ENCODE results near the gene GGA2.

Gene GGA2

DNA sequence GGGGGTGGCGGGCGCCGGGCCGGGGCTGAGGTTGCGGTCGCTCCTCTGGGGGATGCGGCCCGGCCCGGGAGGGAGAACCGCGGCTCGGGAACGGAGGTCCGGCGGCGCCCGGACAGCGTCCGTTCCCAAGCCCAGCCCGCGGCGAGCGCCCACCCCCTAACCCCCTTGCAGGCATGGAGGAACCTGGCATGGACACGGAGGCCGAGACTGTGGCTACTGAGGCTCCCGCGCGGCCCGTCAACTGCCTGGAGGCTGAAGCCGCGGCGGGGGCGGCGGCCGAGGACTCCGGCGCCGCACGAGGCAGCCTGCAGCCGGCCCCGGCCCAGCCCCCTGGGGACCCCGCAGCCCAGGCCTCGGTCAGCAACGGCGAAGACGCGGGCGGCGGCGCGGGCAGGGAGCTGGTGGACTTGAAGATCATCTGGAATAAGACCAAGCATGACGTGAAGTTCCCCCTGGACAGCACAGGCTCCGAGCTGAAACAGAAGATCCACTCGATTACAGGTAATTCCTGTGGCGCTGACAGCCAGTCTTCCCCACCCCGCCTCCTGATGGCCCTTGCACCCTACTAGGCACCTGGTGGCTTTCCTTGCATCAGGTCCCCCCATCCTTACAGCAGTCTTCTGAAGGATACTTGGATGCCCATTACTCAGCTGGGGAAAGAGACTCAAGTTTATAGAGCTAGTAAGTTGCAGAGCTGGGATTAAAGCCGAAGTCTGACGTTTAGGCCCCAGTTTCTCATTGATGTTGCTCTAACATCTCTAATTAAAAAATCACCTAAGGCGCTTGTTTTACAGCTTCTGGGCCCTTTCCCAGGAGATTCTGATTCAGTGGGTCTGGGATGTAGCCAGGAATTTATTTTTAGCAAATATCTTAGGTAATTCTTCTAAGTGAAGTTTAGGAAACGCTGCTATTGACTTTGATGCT lies 47.7 kb upstream of the GGA2 start (continued):
- TF ChIP-seq ZNF148 (tag by site-specific recombination; IDR thresholded peaks at IDR 0.05; ENCODE audit: borderline replicate concordance) (no peak), ZSCAN16 (tag by site-specific recombination; IDR thresholded peaks at IDR 0.05) (no peak), ZNF596 (tag by site-specific recombination; IDR thresholded peaks at IDR 0.05) (0 out of 2 replicates have a peak, but pooled peaks have one; percentile 8), INSM2 (tag by site-specific recombination; IDR thresholded peaks at IDR 0.05) (no peak), ZFP3 (tag by site-specific recombination; IDR thresholded peaks at IDR 0.05; ENCODE audit: low read depth) (no peak), REPIN1 (tag by site-specific recombination; IDR thresholded peaks at IDR 0.05; ENCODE audit: low read depth) (no peak), ZBTB7A (tag by site-specific recombination; IDR thresholded peaks at IDR 0.05; ENCODE audit: low read depth) (no peak), ZNF416 (tag by site-specific recombination; IDR thresholded peaks at IDR 0.05) (no peak), ZNF621 (tag by site-specific recombination; IDR thresholded peaks at IDR 0.05) (no peak), ZNF549 (tag by site-specific recombination; IDR thresholded peaks at IDR 0.05) (0 out of 2 replicates have a peak, but pooled peaks have one; percentile 9), ZFP69B (tag by site-specific recombination; IDR thresholded peaks at IDR 0.05) (no peak), ZNF677 (tag by site-specific recombination; IDR thresholded peaks at IDR 0.05) (0 out of 2 replicates have a peak, but pooled peaks have one; percentile 24)
- TF ChIP-seq, protein P1, sequence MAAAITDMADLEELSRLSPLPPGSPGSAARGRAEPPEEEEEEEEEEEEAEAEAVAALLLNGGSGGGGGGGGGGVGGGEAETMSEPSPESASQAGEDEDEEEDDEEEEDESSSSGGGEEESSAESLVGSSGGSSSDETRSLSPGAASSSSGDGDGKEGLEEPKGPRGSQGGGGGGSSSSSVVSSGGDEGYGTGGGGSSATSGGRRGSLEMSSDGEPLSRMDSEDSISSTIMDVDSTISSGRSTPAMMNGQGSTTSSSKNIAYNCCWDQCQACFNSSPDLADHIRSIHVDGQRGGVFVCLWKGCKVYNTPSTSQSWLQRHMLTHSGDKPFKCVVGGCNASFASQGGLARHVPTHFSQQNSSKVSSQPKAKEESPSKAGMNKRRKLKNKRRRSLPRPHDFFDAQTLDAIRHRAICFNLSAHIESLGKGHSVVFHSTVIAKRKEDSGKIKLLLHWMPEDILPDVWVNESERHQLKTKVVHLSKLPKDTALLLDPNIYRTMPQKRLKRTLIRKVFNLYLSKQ (tag by site-specific recombination; IDR thresholded peaks at IDR 0.05; ENCODE audit: borderline replicate concordance): no peak
- TF ChIP-seq, protein P2, sequence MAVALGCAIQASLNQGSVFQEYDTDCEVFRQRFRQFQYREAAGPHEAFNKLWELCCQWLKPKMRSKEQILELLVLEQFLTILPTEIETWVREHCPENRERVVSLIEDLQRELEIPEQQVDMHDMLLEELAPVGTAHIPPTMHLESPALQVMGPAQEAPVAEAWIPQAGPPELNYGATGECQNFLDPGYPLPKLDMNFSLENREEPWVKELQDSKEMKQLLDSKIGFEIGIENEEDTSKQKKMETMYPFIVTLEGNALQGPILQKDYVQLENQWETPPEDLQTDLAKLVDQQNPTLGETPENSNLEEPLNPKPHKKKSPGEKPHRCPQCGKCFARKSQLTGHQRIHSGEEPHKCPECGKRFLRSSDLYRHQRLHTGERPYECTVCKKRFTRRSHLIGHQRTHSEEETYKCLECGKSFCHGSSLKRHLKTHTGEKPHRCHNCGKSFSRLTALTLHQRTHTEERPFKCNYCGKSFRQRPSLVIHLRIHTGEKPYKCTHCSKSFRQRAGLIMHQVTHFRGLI (tag by site-specific recombination; IDR thresholded peaks at IDR 0.05): no peak
- TF ChIP-seq, protein P3, sequence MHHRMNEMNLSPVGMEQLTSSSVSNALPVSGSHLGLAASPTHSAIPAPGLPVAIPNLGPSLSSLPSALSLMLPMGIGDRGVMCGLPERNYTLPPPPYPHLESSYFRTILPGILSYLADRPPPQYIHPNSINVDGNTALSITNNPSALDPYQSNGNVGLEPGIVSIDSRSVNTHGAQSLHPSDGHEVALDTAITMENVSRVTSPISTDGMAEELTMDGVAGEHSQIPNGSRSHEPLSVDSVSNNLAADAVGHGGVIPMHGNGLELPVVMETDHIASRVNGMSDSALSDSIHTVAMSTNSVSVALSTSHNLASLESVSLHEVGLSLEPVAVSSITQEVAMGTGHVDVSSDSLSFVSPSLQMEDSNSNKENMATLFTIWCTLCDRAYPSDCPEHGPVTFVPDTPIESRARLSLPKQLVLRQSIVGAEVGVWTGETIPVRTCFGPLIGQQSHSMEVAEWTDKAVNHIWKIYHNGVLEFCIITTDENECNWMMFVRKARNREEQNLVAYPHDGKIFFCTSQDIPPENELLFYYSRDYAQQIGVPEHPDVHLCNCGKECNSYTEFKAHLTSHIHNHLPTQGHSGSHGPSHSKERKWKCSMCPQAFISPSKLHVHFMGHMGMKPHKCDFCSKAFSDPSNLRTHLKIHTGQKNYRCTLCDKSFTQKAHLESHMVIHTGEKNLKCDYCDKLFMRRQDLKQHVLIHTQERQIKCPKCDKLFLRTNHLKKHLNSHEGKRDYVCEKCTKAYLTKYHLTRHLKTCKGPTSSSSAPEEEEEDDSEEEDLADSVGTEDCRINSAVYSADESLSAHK (tag by site-specific recombination; IDR thresholded peaks at IDR 0.05): no peak
- TF ChIP-seq, protein P4, sequence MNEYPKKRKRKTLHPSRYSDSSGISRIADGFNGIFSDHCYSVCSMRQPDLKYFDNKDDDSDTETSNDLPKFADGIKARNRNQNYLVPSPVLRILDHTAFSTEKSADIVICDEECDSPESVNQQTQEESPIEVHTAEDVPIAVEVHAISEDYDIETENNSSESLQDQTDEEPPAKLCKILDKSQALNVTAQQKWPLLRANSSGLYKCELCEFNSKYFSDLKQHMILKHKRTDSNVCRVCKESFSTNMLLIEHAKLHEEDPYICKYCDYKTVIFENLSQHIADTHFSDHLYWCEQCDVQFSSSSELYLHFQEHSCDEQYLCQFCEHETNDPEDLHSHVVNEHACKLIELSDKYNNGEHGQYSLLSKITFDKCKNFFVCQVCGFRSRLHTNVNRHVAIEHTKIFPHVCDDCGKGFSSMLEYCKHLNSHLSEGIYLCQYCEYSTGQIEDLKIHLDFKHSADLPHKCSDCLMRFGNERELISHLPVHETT (tag by site-specific recombination; IDR thresholded peaks at IDR 0.05): no peak

All from HEK293 (cell line).